CD4-positive, alpha-beta T cell treated with Interleukin-6 at 100 ng/mL for 8 hours (primary cell): Measurements from ENCODE around the gene TMEM231.
"Not testable (repeated sequence)": the region's sequence is repeated elsewhere in the genome, so short reads cannot be mapped to it uniquely, and the experiment has no call there.

Source experiments
- DNase-seq: peaks from one replicate; pipeline ENCODE4 v3.0.0-alpha.2; 2020; ENCODE audit warnings: mixed read lengths, low spot score

TMEM231 gene

GRCh38 chr16:75532142-75532765 lies 23.8 kb downstream of the TMEM231 start:
- no peak for DNase-seq

DNA sequence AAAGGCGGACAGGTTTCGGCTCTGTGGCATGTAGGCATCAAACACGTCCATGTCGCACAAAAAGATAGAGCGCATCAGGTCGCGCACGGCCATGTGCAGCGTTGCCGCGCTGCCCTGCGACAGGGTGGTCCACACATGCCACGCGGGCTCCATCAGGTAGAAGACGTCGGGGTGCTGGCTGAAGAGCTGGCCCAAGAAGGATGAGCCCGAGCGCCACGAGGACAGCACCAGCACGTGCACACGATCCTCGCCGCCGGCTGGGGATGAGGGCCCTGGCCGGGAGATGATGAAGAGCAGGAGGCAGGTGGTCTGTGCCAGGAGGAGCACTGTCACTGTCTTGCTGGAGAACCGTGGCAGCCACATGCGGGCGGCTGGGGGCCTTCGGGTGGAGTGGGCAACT lies 26.1 kb downstream of the TMEM231 start:
- DNase-seq, result no peak

- no peak for DNase-seq
Measured at GRCh38 chr16:75529056-75529905, 26.8 kb downstream of the TMEM231 start.

DNA sequence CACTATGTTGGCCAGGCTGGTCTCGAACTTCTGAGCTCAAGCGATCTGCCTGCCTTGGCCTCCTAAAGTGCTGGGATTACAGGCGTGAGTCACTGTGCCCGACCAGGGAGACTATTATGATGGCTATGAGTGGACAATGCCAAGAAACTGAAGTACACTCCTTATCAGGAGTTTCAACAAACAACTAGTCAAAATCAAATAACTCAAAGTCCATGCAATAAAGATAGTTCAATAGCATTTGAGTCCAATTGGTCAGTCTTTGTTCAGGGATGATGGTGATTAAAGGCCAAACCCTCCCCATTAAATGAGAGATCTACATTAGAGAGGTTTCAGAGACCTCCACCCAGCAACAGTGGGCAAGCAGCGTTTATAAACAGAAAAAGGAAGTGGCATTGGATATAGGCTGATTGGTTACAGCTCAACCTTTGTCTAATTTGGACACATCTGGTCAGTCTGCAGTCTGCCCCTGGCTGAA lies 28.2 kb downstream of the TMEM231 start:
- DNase-seq, result no peak

- DNase-seq, result no peak
Measured at GRCh38 chr16:75526032-75526790, 29.8 kb downstream of the TMEM231 start.

DNA sequence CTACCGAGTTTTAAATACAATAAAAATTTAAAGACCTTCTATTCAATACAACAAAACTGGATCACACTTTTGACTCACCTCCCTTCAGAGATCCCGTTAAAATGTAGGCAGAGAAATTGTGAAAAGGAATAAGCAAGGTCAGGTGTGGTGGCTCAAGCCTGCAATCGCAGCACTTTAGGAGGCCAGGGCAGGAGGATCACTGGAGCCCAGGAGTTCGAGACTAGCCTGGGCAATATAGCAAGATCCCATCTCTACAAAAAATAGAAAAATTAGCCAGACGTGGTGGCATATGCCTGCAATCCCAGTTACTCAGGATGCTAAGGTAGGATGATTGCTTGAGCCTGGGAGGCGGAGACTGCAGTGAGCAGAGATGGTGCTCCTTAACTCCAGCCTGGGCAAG lies 36.9 kb downstream of the TMEM231 start:
- DNase-seq, result no peak

- DNase-seq, result not testable (repeated sequence)
Measured at GRCh38 chr16:75516189-75516966, 39.7 kb downstream of the TMEM231 start.

DNA sequence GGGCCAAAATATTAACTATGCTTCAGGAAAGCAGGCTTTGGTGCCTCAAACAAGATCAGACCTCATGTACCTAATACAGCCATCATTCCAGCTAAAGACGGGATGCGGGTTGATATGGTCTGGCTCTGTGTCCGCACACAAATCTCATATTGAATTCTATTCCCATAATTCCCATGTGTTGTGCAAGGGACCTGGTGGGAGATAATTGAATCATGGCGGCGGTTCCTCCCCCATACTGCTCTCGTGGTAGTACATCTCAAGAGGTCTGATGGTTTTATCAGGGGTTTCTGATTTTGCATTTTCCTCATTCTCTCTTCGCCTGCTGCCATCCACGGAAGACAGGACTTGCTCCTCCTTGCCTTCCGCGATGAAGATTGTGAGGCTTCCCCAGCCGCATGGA lies 41.8 kb downstream of the TMEM231 start:
- no peak for DNase-seq

- no peak for DNase-seq
Measured at GRCh38 chr16:75506574-75506973, 49.5 kb downstream of the TMEM231 start.

GRCh38 chr16:75506107-75506506 lies 49.9 kb downstream of the TMEM231 start:
- no peak for DNase-seq

DNA sequence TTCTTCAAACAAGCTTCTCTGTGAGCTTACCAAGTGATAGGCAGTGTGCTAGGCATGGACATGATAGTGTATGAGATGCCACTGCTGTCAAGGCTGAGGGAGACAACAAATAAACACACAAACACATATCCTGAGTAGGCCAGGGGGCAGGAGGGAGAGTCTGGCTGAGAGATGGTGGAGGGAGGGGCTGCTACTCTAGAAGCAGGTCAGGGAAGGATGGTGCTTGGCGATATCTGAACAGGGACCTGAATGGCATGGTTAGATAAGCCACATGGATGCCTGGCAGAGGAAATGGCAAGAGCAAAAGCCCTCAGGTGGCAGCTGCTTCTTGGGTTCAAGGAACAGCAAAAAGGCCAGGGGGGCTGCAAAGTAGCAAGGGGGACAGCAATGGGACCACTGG lies 52.3 kb downstream of the TMEM231 start:
- DNase-seq, result no peak

DNA sequence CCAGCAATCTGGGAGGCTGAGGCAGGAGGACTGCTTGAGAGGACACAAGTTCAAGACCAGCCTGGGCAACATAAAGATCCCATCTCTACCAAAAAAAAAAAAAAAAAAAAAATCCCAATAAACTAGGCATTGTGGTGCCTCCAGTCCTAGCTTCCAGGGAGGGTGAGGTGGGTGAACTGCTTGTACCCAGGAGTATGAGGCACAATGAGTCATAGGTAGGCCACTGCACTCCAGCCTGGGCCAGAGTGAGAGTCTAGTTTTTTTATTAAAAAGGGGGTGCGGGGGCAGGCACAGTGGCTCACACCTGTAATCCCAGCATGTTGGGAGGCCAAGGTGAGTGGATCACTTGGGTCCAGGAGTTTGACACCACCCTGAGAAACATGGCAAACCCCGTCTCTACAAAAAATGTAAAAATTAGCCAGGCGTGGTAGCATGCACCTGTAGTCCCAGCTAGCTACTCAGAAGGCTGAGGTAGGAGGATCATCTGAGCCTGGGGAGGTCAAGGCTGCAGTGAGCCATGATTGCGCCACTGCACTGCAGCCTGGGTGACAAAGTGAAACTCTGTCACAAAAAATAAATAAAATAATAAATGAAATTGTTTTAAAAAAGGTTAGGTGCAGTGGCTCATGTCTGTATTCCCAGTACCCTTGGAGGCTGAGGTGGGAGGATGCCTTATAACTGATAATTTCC lies 53.0 kb downstream of the TMEM231 start:
- no peak for DNase-seq

GRCh38 chr16:75501820-75502219 lies 54.2 kb downstream of the TMEM231 start:
- not testable (repeated sequence) for DNase-seq

DNA sequence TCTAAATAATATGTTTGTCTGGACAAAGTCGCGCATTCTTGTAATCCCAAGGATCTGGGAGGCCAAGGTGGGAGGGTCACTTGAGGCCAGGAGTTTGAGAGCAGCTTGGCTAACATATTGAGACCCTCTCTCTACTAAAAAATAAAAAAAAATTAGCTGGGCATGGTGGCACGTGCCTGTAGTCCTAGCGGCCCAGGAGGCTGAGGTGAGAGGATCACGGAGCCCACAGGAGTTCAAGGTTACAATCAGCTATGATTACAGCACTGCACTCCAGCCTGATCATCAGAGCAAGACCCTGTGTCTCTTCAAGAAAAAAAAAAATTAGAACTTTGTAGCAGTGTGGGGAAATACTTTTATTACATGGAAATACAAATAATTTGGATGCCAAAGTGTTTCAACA lies 54.7 kb downstream of the TMEM231 start:
- DNase-seq, result no peak

DNA sequence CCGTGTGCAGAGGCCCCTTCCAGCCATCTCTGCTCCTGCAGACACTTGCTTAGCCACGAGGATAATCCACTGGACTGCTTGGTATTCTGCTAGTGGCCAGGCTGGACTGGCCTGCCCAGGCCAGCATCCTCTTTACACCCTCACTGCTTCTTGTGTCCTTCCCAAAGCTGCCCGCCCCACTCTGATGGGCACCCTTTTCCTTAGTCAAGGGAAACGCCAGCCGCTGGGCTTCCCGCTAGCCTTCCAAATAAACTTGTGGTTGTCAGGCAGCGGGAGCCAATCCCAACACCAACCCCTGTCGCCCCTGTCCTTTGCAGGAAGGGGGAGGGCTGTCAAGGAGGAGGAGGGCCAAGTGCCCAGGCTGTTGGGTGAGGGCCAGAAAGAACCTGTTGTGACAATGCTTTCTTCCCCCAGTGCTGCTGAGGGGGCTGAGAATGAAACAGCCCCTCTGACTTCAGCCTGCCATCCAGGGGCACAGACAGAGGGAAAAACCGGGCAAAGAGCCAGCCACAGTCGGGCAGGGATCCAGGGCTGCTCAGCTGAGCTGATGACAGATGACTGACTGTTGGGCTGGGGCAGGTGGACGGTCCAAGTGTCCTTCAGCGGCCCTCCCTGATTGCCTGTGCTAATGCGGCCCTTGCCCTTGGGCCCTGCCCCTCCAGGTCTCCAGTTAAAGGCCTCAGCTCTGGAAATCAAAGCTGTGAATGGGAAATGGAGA lies 57.3 kb downstream of the TMEM231 start:
- DNase-seq, result not testable (repeated sequence)

DNA sequence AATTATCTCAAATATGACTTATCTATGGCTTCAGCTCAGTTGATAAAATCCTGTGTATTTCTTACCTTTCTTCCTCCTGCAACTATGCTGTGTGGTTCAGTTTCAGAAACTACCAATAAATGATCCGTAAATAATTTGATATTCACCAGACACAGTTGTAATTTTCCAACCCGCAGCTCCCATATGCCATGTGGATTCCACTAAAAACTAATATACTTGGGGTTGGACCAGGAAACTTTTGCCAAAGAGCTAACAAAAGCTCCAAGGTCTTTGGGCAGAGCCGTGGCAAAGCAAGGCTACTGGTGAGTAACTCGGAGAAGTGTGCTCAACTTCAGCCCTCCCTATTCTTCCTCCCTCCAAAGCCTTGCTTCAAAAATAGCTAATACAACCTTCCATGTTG lies 58.5 kb downstream of the TMEM231 start:
- DNase-seq, result no peak

GRCh38 chr16:75495076-75495674 lies 60.9 kb downstream of the TMEM231 start, which contains the start of gene CHST6:
CHST6 (minus strand) TSS chr16:75495441; CDS start chr16:75479828, 15,613 bp downstream.
- DNase-seq, result no peak

DNA sequence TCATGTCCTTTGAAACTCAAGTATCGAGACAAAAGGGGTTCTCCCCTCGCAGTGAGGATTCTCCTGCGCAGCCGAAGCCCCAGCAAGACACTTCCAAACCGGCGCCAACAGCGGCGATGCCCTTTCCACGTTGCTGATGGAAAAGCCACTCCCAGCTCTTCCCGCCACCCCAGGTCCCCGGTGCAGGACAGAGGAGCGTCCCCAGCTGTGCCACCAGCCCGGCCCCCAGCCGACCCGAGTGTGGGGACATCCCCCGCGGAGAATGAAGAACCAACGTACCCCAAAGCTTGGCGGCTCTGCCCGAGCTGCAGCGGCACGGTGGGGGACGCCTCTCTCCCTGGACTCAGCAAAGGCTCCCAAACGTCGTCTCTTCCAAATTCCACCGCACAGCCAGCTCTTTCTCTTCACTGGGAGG lies 61.4 kb downstream of the TMEM231 start:
- DNase-seq, result no peak

DNA sequence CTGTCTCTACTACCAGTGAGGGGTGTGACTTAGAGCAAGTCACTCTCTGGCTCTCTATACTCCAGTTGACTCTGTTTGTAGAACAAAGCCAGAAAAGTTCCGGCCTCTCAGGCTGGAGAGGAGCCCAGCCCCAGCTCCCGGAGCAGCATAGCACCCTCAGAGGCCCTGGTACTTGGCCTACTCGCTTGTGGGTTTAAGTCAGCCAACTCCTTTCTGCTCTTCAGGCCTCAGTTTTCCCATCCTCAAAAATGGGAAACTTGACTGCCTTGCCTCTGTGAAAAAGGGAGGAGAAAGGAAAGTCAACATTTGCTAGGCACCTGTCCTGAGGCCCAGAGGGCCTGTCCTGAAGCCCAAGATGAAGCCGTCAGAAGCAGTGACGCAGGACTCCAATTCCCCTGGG lies 61.9 kb downstream of the TMEM231 start:
- no peak for DNase-seq

- DNase-seq, result no peak
Measured at GRCh38 chr16:75491876-75492275, 64.2 kb downstream of the TMEM231 start.
